Measurements from ENCODE around the gene EIF2AK3. TPM values are rescaled to one million over a fixed set of nuclear protein-coding genes. Genes with fewer than 3 reads are reported as not detected.

The EIF2AK3 gene
- total and polyA plus RNA-seq, 2 of the 13 experiments (the other 11 are each of a cell fraction or from before 2014, with no cell fraction given), result 10.3 to 30.6 TPM

- TF ChIP-seq ASH2L (IDR thresholded peaks at IDR 0.05; ENCODE audit: insufficient read length, low read depth, low read length) (peak; percentile 89), ZKSCAN5 (CRISPR knock-in tag; IDR thresholded peaks at IDR 0.05) (no peak), ZMAT3 (CRISPR knock-in tag; conservative IDR thresholded peaks at IDR 0.05) (peak; percentile 68; the same call in 1 of the 2 replicates), ZNF614 (CRISPR knock-in tag; IDR thresholded peaks at IDR 0.05; ENCODE audit: borderline replicate concordance) (no peak; the same call in 1 of the 2 replicates), SMARCE1 (IDR thresholded peaks at IDR 0.05; ENCODE audit: borderline replicate concordance) (no peak), IKZF5 (CRISPR knock-in tag; IDR thresholded peaks at IDR 0.05) (no peak; the same call in 1 of the 2 replicates), ADNP (CRISPR knock-in tag; IDR thresholded peaks at IDR 0.05) (no peak), ZNF180 (CRISPR knock-in tag; IDR thresholded peaks at IDR 0.05; ENCODE audit: borderline replicate concordance, low read depth) (no peak), ZSCAN5A (CRISPR knock-in tag; IDR thresholded peaks at IDR 0.05; ENCODE audit: borderline replicate concordance) (peak; percentile 59; the same call in 1 of the 2 replicates), TIGD3 (CRISPR knock-in tag; IDR thresholded peaks at IDR 0.05; ENCODE audit: borderline replicate concordance) (no peak), PAX8 (CRISPR knock-in tag; IDR thresholded peaks at IDR 0.05; ENCODE audit: borderline replicate concordance) (no peak; the same call in 1 of the 2 replicates), ZBTB8A (CRISPR knock-in tag; IDR thresholded peaks at IDR 0.05; ENCODE audit: borderline replicate concordance, low read depth) (no peak), ZNF598 (CRISPR knock-in tag; IDR thresholded peaks at IDR 0.05; ENCODE audit: borderline replicate concordance) (0 out of 2 replicates have a peak, but pooled peaks have one; percentile 28), ZNF510 (CRISPR knock-in tag; IDR thresholded peaks at IDR 0.05; ENCODE audit: low read depth) (no peak), NFIC (IDR thresholded peaks at IDR 0.05; ENCODE audit: low read length) (no peak), ZFX (CRISPR knock-in tag; IDR thresholded peaks at IDR 0.05; ENCODE audit: low read depth) (peak; percentile 91), SP1 (IDR thresholded peaks at IDR 0.05) (peak; percentile 62; the same call in 1 of the 2 replicates), SP1 (CRISPR knock-in tag; IDR thresholded peaks at IDR 0.05) (peak; percentile 81; the same call in 1 of the 2 replicates), KLF16 (CRISPR knock-in tag; IDR thresholded peaks at IDR 0.05) (0 out of 4 replicates have a peak, but pooled peaks of 1 of the 2 experiments have one; percentile 16), BCL6 (CRISPR knock-in tag; IDR thresholded peaks at IDR 0.05) (peak; percentile 61), BORCS8-MEF2B (CRISPR knock-in tag; IDR thresholded peaks at IDR 0.05) (no peak; the same call in 1 of the 2 replicates), FOXO1 (CRISPR knock-in tag; IDR thresholded peaks at IDR 0.05) (peak; percentile 49; the same call in 1 of the 2 replicates), STAG1 (CRISPR knock-in tag; IDR thresholded peaks at IDR 0.05) (no peak), CCDC6 (CRISPR knock-in tag; IDR thresholded peaks at IDR 0.05) (0 out of 2 replicates have a peak, but pooled peaks have one; percentile 38)
- TF ChIP-seq, protein P1, sequence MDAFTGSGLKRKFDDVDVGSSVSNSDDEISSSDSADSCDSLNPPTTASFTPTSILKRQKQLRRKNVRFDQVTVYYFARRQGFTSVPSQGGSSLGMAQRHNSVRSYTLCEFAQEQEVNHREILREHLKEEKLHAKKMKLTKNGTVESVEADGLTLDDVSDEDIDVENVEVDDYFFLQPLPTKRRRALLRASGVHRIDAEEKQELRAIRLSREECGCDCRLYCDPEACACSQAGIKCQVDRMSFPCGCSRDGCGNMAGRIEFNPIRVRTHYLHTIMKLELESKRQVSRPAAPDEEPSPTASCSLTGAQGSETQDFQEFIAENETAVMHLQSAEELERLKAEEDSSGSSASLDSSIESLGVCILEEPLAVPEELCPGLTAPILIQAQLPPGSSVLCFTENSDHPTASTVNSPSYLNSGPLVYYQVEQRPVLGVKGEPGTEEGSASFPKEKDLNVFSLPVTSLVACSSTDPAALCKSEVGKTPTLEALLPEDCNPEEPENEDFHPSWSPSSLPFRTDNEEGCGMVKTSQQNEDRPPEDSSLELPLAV (CRISPR knock-in tag; conservative IDR thresholded peaks at IDR 0.05; ENCODE audit: low read depth), result no peak
Observed at GRCh38 chr2:88627055-88627855, at the start of gene EIF2AK3 (continued).
